ENCODE data around the gene APRT. TPM values are rescaled to one million over a fixed set of nuclear protein-coding genes. Genes with fewer than 3 reads are reported as not detected.
A peak's percentile ranks its signal among the peaks of the same experiment; 100 is the strongest.
"Not testable (repeated sequence)": the region's sequence is repeated elsewhere in the genome, so short reads cannot be mapped to it uniquely, and the experiment has no call there.

Gene APRT
- total RNA-seq, 1 donor from 2014 or later, result 46.6 TPM

- no peak for DNase-seq (ENCODE audit: low spot score)
- intact Hi-C loops (cut with DNase I), result no loop called here
These were observed 12.8 kb downstream of the APRT start for GRCh38 chr16:88798772-88799455.

- intact Hi-C loops (cut with DNase I), result no loop called here
- DNase-seq (ENCODE audit: low spot score), result no peak
These were observed 13.7 kb downstream of the APRT start for GRCh38 chr16:88798073-88798472.

- intact Hi-C loops (cut with DNase I), result no loop called here
- no peak for DNase-seq (ENCODE audit: low spot score)
These were observed 15.4 kb downstream of the APRT start for GRCh38 chr16:88796278-88796677.

- no peak for DNase-seq (ENCODE audit: low spot score)
- intact Hi-C loops (cut with DNase I), result no loop called here
These were observed 18.3 kb downstream of the APRT start for GRCh38 chr16:88793251-88793954.

GRCh38 chr16:88792668-88793250 lies 19.0 kb downstream of the APRT start:
- no peak for DNase-seq (ENCODE audit: low spot score)
- intact Hi-C loops (cut with DNase I), result no loop called here

GRCh38 chr16:88792078-88792550 lies 19.6 kb downstream of the APRT start:
- no peak for DNase-seq (ENCODE audit: low spot score)
- intact Hi-C loops (cut with DNase I), result no loop called here

GRCh38 chr16:88790312-88791211 lies 21.2 kb downstream of the APRT start:
- peak; percentile 90 for DNase-seq (ENCODE audit: low spot score)
- intact Hi-C loops (cut with DNase I), result no loop called here

- no peak for DNase-seq (ENCODE audit: low spot score)
- intact Hi-C loops (cut with DNase I), result no loop called here
These were observed 22.1 kb downstream of the APRT start for GRCh38 chr16:88789594-88789993.

- intact Hi-C loops (cut with DNase I); DNase-seq (ENCODE audit: low spot score): not testable (repeated sequence)
These were observed 23.0 kb downstream of the APRT start for GRCh38 chr16:88788749-88789148.

- DNase-seq (ENCODE audit: low spot score), result no peak
- intact Hi-C loops (cut with DNase I), result no loop called here
These were observed 24.0 kb downstream of the APRT start for GRCh38 chr16:88787579-88788314.

GRCh38 chr16:88785106-88785924 lies 26.4 kb downstream of the APRT start, which contains the start of gene PIEZO1:
TSS of gene PIEZO1 (minus strand) at chr16:88785220. CDS start at chr16:88784964, 256 bp downstream.
- peak; percentile 91 for DNase-seq (ENCODE audit: low spot score)
- intact Hi-C loops (cut with DNase I), result loop anchor here (1.0 kb wide), 1 partner anchor 42 kb away; no protein-coding TSS in a partner anchor

- DNase-seq (ENCODE audit: low spot score), result no peak
- intact Hi-C loops (cut with DNase I), result loop anchor here (1.0 kb wide), 1 partner anchor 41 kb away; no protein-coding TSS in a partner anchor
These were observed 26.9 kb downstream of the APRT start for GRCh38 chr16:88784856-88785105.

GRCh38 chr16:88784074-88784855 lies 27.5 kb downstream of the APRT start:
- intact Hi-C loops (cut with DNase I), result no loop called here
- DNase-seq (ENCODE audit: low spot score), result no peak

GRCh38 chr16:88783391-88784073 lies 28.2 kb downstream of the APRT start:
- intact Hi-C loops (cut with DNase I), result no loop called here
- no peak for DNase-seq (ENCODE audit: low spot score)

GRCh38 chr16:88782454-88783390 lies 29.0 kb downstream of the APRT start:
- intact Hi-C loops (cut with DNase I), result no loop called here
- no peak for DNase-seq (ENCODE audit: low spot score)

Data from cardiac septum (tissue), 1 donor.